Astrocyte (in vitro differentiated cells and primary cell): ENCODE data around the gene CACNA1C.

Source experiments
- EZH2 ChIP-seq: IDR thresholded peaks from 2 replicates; pipeline ENCODE4 v1.6.1; 2012; ENCODE audit warnings: mild to moderate bottlenecking, low read length, inconsistent platforms; ENCODE audit not compliant: insufficient read depth
- TF ChIP-seq, protein P1 (sequence below): IDR thresholded peaks from 2 replicates; pipeline ENCODE4 v1.5.1; 2011; ENCODE audit warnings: low read depth, mild to moderate bottlenecking, inconsistent platforms, low read length, moderate library complexity; ENCODE audit not compliant: insufficient read depth

- TF ChIP-seq, protein P1, sequence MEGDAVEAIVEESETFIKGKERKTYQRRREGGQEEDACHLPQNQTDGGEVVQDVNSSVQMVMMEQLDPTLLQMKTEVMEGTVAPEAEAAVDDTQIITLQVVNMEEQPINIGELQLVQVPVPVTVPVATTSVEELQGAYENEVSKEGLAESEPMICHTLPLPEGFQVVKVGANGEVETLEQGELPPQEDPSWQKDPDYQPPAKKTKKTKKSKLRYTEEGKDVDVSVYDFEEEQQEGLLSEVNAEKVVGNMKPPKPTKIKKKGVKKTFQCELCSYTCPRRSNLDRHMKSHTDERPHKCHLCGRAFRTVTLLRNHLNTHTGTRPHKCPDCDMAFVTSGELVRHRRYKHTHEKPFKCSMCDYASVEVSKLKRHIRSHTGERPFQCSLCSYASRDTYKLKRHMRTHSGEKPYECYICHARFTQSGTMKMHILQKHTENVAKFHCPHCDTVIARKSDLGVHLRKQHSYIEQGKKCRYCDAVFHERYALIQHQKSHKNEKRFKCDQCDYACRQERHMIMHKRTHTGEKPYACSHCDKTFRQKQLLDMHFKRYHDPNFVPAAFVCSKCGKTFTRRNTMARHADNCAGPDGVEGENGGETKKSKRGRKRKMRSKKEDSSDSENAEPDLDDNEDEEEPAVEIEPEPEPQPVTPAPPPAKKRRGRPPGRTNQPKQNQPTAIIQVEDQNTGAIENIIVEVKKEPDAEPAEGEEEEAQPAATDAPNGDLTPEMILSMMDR, result no peak
- no peak for TF ChIP-seq EZH2
Observed at GRCh38 chr12:2154521-2154920, 101.7 kb downstream of the CACNA1C start.
